Gastrocnemius medialis (tissue), 4 donors: ENCODE measurements around the gene OPN1SW. TPM values are rescaled to one million over a fixed set of nuclear protein-coding genes. Genes with fewer than 3 reads are reported as not detected.

Experiments used
- ATAC-seq, 2 donors: fragments of 150-250 bp; one replicate each; pipeline ENCODE4 v1.9.1; 2016
- DNase-seq, 2 donors: peaks; one replicate each; pipeline ENCODE4 v3.0.0-alpha.2; 2019
- H3K27ac ChIP-seq, 4 donors: fragments of 200-600 bp; sonication (generic); 1 replicate in 1 of 4; 2 replicates in 3 of 4; pipeline ENCODE4 v1.5.1; 2016 to 2018; ENCODE audit warnings: mild to moderate bottlenecking in 2 of 4, moderate library complexity in 1 of 4
- H3K27me3 ChIP-seq, 3 donors: fragments of 200-600 bp; sonication (generic) in 2 of 3; 1 replicate in 1 of 3; 2 replicates in 2 of 3; pipeline versions ENCODE4 v1.5.1 to v1.6.0; 2016 to 2019; ENCODE audit warnings: mild to moderate bottlenecking in 1 of 3, moderate library complexity in 1 of 3
- H3K36me3 ChIP-seq, 2 donors: fragments of 200-600 bp; sonication (generic) in 1 of 2; one replicate each; pipeline ENCODE4 v1.5.1; 2017 to 2018
- H3K4me1 ChIP-seq, 2 donors: fragments of 200-600 bp; sonication (generic) in 1 of 2; one replicate each; pipeline ENCODE4 v1.5.1; 2016 to 2017; ENCODE audit warnings: mild to moderate bottlenecking in 2 of 2
- H3K4me3 ChIP-seq, 4 donors: fragments of 200-600 bp; sonication (generic) in 3 of 4; 1 replicate in 1 of 4; 2 replicates in 3 of 4; pipeline ENCODE4 v1.5.1; 2016 to 2019; ENCODE audit warnings: mild to moderate bottlenecking in 2 of 4
- H3K9me3 ChIP-seq, 3 donors: fragments of 200-600 bp; sonication (generic) in 2 of 3; 1 replicate in 1 of 3; 2 replicates in 2 of 3; pipeline ENCODE4 v1.5.1; 2016 to 2019
- CTCF ChIP-seq, 5 experiments: fragments of 450-650 bp in 3 of 5; fragments of 200-600 bp in 2 of 5; sonication (generic) in 2 of 5; IDR thresholded peaks in 4 of 5; conservative IDR thresholded peaks in 1 of 5; 1 replicate in 4 of 5; 2 replicates in 1 of 5; pipeline ENCODE4 v1.5.1; 2016 to 2019; ENCODE audit warnings: antibody characterized with exemption in 5 of 5, mild to moderate bottlenecking in 3 of 5, moderate library complexity in 3 of 5
- POLR2A ChIP-seq, 2 donors: fragments of 450-650 bp; IDR thresholded peaks; one replicate each; pipeline ENCODE4 v1.6.1; 2017; ENCODE audit warnings: antibody characterized with exemption in 2 of 2, mild to moderate bottlenecking in 2 of 2, moderate library complexity in 2 of 2
- in situ Hi-C, 4 donors: fragments of 200-750 bp; cut with MboI; loops; one replicate each; pipeline versions ENCODE4 v1.15.0 to v1.8.0; 2017; ENCODE audit warnings: low sequenced_read_pairs in 4 of 4
- intact Hi-C: fragments of 100-400 bp; cut with DNase I; formaldehyde crosslinking; loops from one replicate; pipeline ENCODE4 v1.15.1; 2023; ENCODE audit warnings: low total_unique reads
- total RNA-seq, 4 donors: library from RNA; depleted of rRNA; stranded (reverse); fragments of >200 nt; gene quantifications; one replicate each; pipeline versions ENCODE4 v1.1.0 to v1.2.3, GENCODE V29; 2016

OPN1SW gene
- total RNA-seq, 4 donors from 2014 or later: not detected

- Histone ChIP-seq H3K4me3 (no peak overlapping the region), H3K36me3 (no peaks in the 10 kb centered on the region), H3K27ac (no peak overlapping the region), H3K4me1 (no peaks in the 10 kb centered on the region), H3K27me3 (no peaks in the 10 kb centered on the region), H3K9me3 (no peaks in the 10 kb centered on the region)
- ATAC-seq (no peak), DNase-seq (no peak)
- in situ Hi-C loops: no loop called here
- no peak for TF ChIP-seq CTCF (IDR thresholded peaks at IDR 0.05 in 4 of 5, conservative IDR thresholded peaks at IDR 0.05 in 1 of 5)
- no peak for TF ChIP-seq POLR2A (IDR thresholded peaks at IDR 0.05)
- intact Hi-C loops: no loop called here
Observed at GRCh38 chr7:128729494-128729893, 46.1 kb downstream of the OPN1SW start.

GRCh38 chr7:128728598-128728997 lies 47.0 kb downstream of the OPN1SW start:
- no peaks in the 10 kb centered on the region for H3K4me1 ChIP-seq
- in situ Hi-C loops: no loop called here
- ATAC-seq: no peak

GRCh38 chr7:128727239-128727638 lies 48.4 kb downstream of the OPN1SW start:
- Histone ChIP-seq H3K36me3 (no peaks in the 10 kb centered on the region), H3K4me1 (no peaks in the 10 kb centered on the region), H3K4me3 (no peak overlapping the region), H3K27ac (no peak overlapping the region), H3K27me3 (no peaks in the 10 kb centered on the region), H3K9me3 (no peaks in the 10 kb centered on the region)
- DNase-seq: no peak
- no peak for ATAC-seq
- TF ChIP-seq POLR2A (IDR thresholded peaks at IDR 0.05): no peak
- no peak for TF ChIP-seq CTCF (IDR thresholded peaks at IDR 0.05 in 4 of 5, conservative IDR thresholded peaks at IDR 0.05 in 1 of 5)
- intact Hi-C loops (no loop called here), in situ Hi-C loops (no loop called here)

More at GRCh38 chr7:128728598-128728997, 47.0 kb downstream of the OPN1SW start:
- H3K4me3 ChIP-seq: no peak overlapping the region
- no peaks in the 10 kb centered on the region for H3K9me3 ChIP-seq
- no peaks in the 10 kb centered on the region for H3K27me3 ChIP-seq
- H3K27ac ChIP-seq: no peak overlapping the region
- no peaks in the 10 kb centered on the region for H3K36me3 ChIP-seq
- DNase-seq: no peak
- TF ChIP-seq POLR2A (IDR thresholded peaks at IDR 0.05) (no peak), CTCF (IDR thresholded peaks at IDR 0.05 in 4 of 5, conservative IDR thresholded peaks at IDR 0.05 in 1 of 5) (no peak)
- intact Hi-C loops: no loop called here

GRCh38 chr7:128726737-128727072 lies 48.9 kb downstream of the OPN1SW start:
- H3K4me3 ChIP-seq: no peak overlapping the region
- no peak overlapping the region for H3K27ac ChIP-seq
- in situ Hi-C loops: no loop called here
- intact Hi-C loops: no loop called here
- H3K4me1 ChIP-seq: no peaks in the 10 kb centered on the region
- ATAC-seq (no peak), DNase-seq (no peak)
- H3K36me3 ChIP-seq: no peaks in the 10 kb centered on the region
- no peak for TF ChIP-seq POLR2A (IDR thresholded peaks at IDR 0.05)
- TF ChIP-seq CTCF (IDR thresholded peaks at IDR 0.05 in 4 of 5, conservative IDR thresholded peaks at IDR 0.05 in 1 of 5): no peak
- H3K27me3 ChIP-seq: no peaks in the 10 kb centered on the region
- no peaks in the 10 kb centered on the region for H3K9me3 ChIP-seq

GRCh38 chr7:128726059-128726736 lies 49.4 kb downstream of the OPN1SW start:
- in situ Hi-C loops (no loop called here), intact Hi-C loops (no loop called here)
- DNase-seq (no peak), ATAC-seq (no peak)
- H3K36me3 ChIP-seq: no peaks in the 10 kb centered on the region
- H3K27ac ChIP-seq: no peak overlapping the region
- no peaks in the 10 kb centered on the region for H3K27me3 ChIP-seq
- no peak overlapping the region for H3K4me3 ChIP-seq
- H3K9me3 ChIP-seq: no peaks in the 10 kb centered on the region
- H3K4me1 ChIP-seq: no peaks in the 10 kb centered on the region
- TF ChIP-seq POLR2A (IDR thresholded peaks at IDR 0.05) (no peak), CTCF (IDR thresholded peaks at IDR 0.05 in 4 of 5, conservative IDR thresholded peaks at IDR 0.05 in 1 of 5) (no peak)
